Liver (tissue), 9 donors: ENCODE measurements around the gene PCDH7. TPM values are rescaled to one million over a fixed set of nuclear protein-coding genes. Genes with fewer than 3 reads are reported as not detected.
A peak's percentile ranks its signal among the peaks of the same experiment; 100 is the strongest.

ENCODE experiments used
- DNase-seq: peaks from one replicate; pipeline ENCODE4 v3.0.0-alpha.2; 2017; ENCODE audit warnings: low spot score
- H3K27ac ChIP-seq, 2 donors: one replicate each; pipeline ENCODE4 v1.7.0; 2013; ENCODE audit warnings: inconsistent platforms in 2 of 2, low read length in 2 of 2, control low read depth in 1 of 2, low read depth in 1 of 2, mild to moderate bottlenecking in 1 of 2
- H3K27me3 ChIP-seq, 4 donors: one replicate each; pipeline versions ENCODE4 v1.6.1 to v1.7.0; 2013; ENCODE audit warnings: low read length in 3 of 4, inconsistent platforms in 1 of 4, mild to moderate bottlenecking in 1 of 4, moderate library complexity in 1 of 4; ENCODE audit not compliant: control insufficient read depth in 4 of 4, insufficient read depth in 4 of 4
- H3K36me3 ChIP-seq, 4 donors: one replicate each; pipeline versions ENCODE4 v1.6.1 to v1.7.0; 2013; ENCODE audit warnings: low read length in 3 of 4, mild to moderate bottlenecking in 3 of 4, low read depth in 1 of 4, moderate library complexity in 1 of 4; ENCODE audit not compliant: control insufficient read depth in 4 of 4, insufficient read depth in 3 of 4
- H3K4me1 ChIP-seq, 4 donors: one replicate each; pipeline versions ENCODE4 v1.6.1 to v1.7.0; 2013; ENCODE audit warnings: low read length in 3 of 4, mild to moderate bottlenecking in 3 of 4, moderate library complexity in 1 of 4; ENCODE audit not compliant: control insufficient read depth in 4 of 4, insufficient read depth in 4 of 4
- H3K4me3 ChIP-seq, 3 donors: one replicate each; pipeline versions ENCODE4 v1.6.1 to v1.7.0; 2013; ENCODE audit warnings: low read length in 3 of 3, control low read depth in 1 of 3, low read depth in 1 of 3, mild to moderate bottlenecking in 1 of 3
- H3K9ac ChIP-seq, 2 donors: one replicate each; pipeline ENCODE4 v1.7.0; 2013; ENCODE audit warnings: low read length in 2 of 2, mild to moderate bottlenecking in 2 of 2, moderate library complexity in 2 of 2, control low read depth in 1 of 2, low read depth in 1 of 2
- H3K9me3 ChIP-seq, 4 donors: one replicate each; pipeline versions ENCODE4 v1.6.1 to v1.7.0; 2013; ENCODE audit warnings: low read length in 3 of 4; ENCODE audit not compliant: control insufficient read depth in 4 of 4
- EGR1 ChIP-seq, 2 donors: IDR thresholded peaks; 2 replicates each; pipeline ENCODE4 v1.6.1; 2016 to 2018; ENCODE audit warnings: antibody characterized with exemption in 2 of 2, low read depth in 2 of 2
- FOXA1 ChIP-seq: IDR thresholded peaks from 2 replicates; pipeline ENCODE4 v1.6.1; 2016; ENCODE audit warnings: antibody characterized with exemption
- FOXA2 ChIP-seq: IDR thresholded peaks from 2 replicates; pipeline ENCODE4 v1.6.1; 2016; ENCODE audit warnings: antibody characterized with exemption
- GABPA ChIP-seq, 2 donors: IDR thresholded peaks in 1 of 2; conservative IDR thresholded peaks in 1 of 2; 2 replicates each; pipeline ENCODE4 v1.6.1; 2016; ENCODE audit warnings: antibody characterized with exemption in 2 of 2, mild to moderate bottlenecking in 1 of 2, moderate library complexity in 1 of 2
- HNF4A ChIP-seq, 2 donors: conservative IDR thresholded peaks; 2 replicates each; pipeline ENCODE4 v1.6.1; 2016; ENCODE audit warnings: antibody characterized with exemption in 2 of 2, mild to moderate bottlenecking in 2 of 2
- HNF4G ChIP-seq: IDR thresholded peaks from 2 replicates; pipeline ENCODE4 v1.6.1; 2016; ENCODE audit warnings: antibody characterized with exemption
- JUND ChIP-seq, 2 donors: IDR thresholded peaks; 2 replicates each; pipeline ENCODE4 v1.6.1; 2016; ENCODE audit warnings: antibody characterized with exemption in 2 of 2
- NR2F2 ChIP-seq: IDR thresholded peaks from 2 replicates; pipeline ENCODE4 v1.6.1; 2016; ENCODE audit warnings: antibody characterized with exemption
- RAD21 ChIP-seq, 2 donors: IDR thresholded peaks; 2 replicates each; pipeline ENCODE4 v1.6.1; 2016; ENCODE audit warnings: antibody characterized with exemption in 2 of 2, mild to moderate bottlenecking in 2 of 2
- RXRA ChIP-seq, 2 donors: IDR thresholded peaks; 2 replicates each; pipeline ENCODE4 v1.6.1; 2017 to 2018; ENCODE audit warnings: antibody characterized with exemption in 2 of 2, mild to moderate bottlenecking in 1 of 2
- SP1 ChIP-seq: IDR thresholded peaks from 2 replicates; pipeline ENCODE4 v1.6.1; 2018; ENCODE audit warnings: antibody characterized with exemption, mild to moderate bottlenecking
- TAF1 ChIP-seq: conservative IDR thresholded peaks from 2 replicates; pipeline ENCODE4 v1.6.1; 2016; ENCODE audit warnings: antibody characterized with exemption, mild to moderate bottlenecking
- YY1 ChIP-seq: IDR thresholded peaks from 2 replicates; pipeline ENCODE4 v1.6.1; 2016; ENCODE audit warnings: antibody characterized with exemption, mild to moderate bottlenecking
- WGBS: extraction: QIAGEN DNeasy Blood & Tissue Kit; methylation state at CpG from one replicate; pipeline ENCODE4 v1.1.7; 2013; 5-methylcytosine and 5-hydroxymethylcytosine counted together
- polyA plus RNA-seq, 2 donors: library from polyadenylated mRNA; stranded (reverse) in 1 of 2; unstranded in 1 of 2; fragments of 200-250 nt in 1 of 2; fragments of >200 nt in 1 of 2; fragmentation: Nextera tagmentation in 1 of 2; extraction: Ambion mirVana in 1 of 2; gene quantifications; one replicate each; pipeline versions ENCODE4 v1.2.1 to v1.2.3, GENCODE V29; 2013 to 2015
- total RNA-seq, 2 donors: library from RNA; depleted of rRNA; stranded (reverse); fragments of >200 nt; gene quantifications; one replicate each; pipeline ENCODE4 v1.2.3, GENCODE V29; 2014
- TF ChIP-seq, protein P1 (sequence below): IDR thresholded peaks from 2 replicates; pipeline ENCODE4 v1.6.1; 2016; ENCODE audit warnings: antibody characterized with exemption
- TF ChIP-seq, protein P2 (sequence below): IDR thresholded peaks from 2 replicates; pipeline ENCODE4 v1.6.1; 2016; ENCODE audit warnings: antibody characterized with exemption
- TF ChIP-seq, protein P3 (sequence below): IDR thresholded peaks from 2 replicates; pipeline ENCODE4 v1.6.1; 2016; ENCODE audit warnings: antibody characterized with exemption
- TF ChIP-seq, protein P4 (sequence below): fragments of 150-350 bp; IDR thresholded peaks from 2 replicates; pipeline ENCODE4 v1.5.1; 2017; ENCODE audit warnings: improper control_type of control experiment, low read depth, low read length; ENCODE audit not compliant: missing input control
- donor health status: healthy.
- donor health status: healthy.
- donor health status: healthy.
- donor health status: healthy.
- donor health status: healthy.

Gene PCDH7, protein sequence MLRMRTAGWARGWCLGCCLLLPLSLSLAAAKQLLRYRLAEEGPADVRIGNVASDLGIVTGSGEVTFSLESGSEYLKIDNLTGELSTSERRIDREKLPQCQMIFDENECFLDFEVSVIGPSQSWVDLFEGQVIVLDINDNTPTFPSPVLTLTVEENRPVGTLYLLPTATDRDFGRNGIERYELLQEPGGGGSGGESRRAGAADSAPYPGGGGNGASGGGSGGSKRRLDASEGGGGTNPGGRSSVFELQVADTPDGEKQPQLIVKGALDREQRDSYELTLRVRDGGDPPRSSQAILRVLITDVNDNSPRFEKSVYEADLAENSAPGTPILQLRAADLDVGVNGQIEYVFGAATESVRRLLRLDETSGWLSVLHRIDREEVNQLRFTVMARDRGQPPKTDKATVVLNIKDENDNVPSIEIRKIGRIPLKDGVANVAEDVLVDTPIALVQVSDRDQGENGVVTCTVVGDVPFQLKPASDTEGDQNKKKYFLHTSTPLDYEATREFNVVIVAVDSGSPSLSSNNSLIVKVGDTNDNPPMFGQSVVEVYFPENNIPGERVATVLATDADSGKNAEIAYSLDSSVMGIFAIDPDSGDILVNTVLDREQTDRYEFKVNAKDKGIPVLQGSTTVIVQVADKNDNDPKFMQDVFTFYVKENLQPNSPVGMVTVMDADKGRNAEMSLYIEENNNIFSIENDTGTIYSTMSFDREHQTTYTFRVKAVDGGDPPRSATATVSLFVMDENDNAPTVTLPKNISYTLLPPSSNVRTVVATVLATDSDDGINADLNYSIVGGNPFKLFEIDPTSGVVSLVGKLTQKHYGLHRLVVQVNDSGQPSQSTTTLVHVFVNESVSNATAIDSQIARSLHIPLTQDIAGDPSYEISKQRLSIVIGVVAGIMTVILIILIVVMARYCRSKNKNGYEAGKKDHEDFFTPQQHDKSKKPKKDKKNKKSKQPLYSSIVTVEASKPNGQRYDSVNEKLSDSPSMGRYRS (N-terminal part only)
- total RNA-seq = 1 to 10 TPM; 1.3 to 3.0 TPM
- polyA plus RNA-seq = under 1 TPM; 0.32 to 0.61 TPM

DNA sequence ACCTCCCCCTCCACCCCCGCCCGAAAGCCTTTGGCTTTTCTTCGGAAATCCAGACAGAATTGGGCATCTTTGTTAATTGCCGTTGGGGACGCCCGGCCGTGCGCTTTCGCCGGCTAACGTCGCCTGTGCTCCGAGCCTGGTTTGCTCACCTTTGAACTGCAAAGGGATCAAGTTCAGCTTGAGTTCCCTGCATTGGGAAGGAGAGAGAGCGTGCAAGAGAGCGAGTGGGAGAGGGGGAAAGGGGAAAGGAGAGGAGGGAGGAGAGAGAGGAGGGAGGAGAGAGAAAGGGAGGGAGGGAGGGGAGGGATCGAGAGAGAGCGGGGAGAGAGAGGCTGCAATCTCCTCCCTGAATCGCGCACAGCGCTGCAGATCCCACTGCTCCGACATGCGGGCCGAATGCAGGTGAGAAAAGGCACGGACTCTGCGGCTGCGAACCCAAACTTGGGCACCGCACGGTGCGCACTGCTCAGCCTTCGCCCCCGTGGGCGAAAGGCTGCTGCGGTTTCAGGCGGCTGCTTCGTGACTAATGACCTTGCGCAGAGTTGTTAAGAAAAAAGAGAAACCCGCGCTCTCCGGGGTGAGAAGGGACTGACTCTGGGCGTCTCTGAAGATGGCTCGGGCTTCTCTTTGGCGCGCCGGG, at the start of gene PCDH7:
PCDH7 (plus strand) TSS at position 349 of the 640 bp plus-strand sequence. CDS start 1,054 bp downstream, outside the sequence.
- Histone ChIP-seq H3K27ac (peak within 1 kb of the TSS; percentile 50 to 59), H3K4me1 (peaks cover 8 to 46% (median 27%) of the 10 kb centered on the region in 4 donors), H3K4me3 (peak within 1 kb of the TSS; percentile 26 to 55 (median 51)), H3K36me3 (no peaks in the 10 kb centered on the region), H3K27me3 (peaks cover 0 to 14% (median 7%) of the 10 kb centered on the region in 4 donors), H3K9ac (no peak within 1 kb of the TSS), H3K9me3 (peaks cover 0 to 2% (median 0%) of the 10 kb centered on the region in 4 donors)
- no peak for DNase-seq
- TF ChIP-seq NR2F2 = peak; percentile 29
- TF ChIP-seq TAF1 = no peak
- 1% methylated on average over 44 of the region's 44 CpGs for WGBS

DNA sequence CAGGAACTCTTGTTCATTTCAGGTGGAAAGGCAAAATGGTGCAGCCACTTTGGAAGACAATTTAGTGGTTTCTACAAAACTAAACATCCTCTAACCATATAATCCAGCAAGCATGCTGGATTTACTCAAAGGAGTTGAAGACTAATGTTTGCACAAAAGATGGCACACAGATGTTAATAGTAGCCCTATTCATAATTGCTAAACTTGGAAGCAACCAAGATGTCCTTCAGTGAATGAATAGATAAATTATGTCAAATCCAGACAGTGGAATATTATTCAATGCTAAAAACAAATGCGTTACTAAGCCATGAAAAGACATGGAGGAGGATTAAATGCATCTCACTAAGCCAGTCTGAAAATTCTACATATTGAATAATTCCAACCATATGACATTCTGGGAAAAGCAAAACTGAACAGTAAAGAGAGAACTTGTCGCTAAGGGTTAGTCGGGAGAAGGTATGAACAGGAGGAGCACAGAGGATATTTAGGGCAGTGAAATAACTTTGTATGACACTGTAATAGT, 48.2 kb upstream of the PCDH7 start:
- 87% methylated on average over 3 of the region's 3 CpGs for WGBS
- no peak for DNase-seq
- H3K27me3 ChIP-seq = no peaks in the 10 kb centered on the region
- no peaks in the 10 kb centered on the region for H3K4me1 ChIP-seq
- no peak overlapping the region for H3K9ac ChIP-seq
- no peak overlapping the region for H3K4me3 ChIP-seq
- TF ChIP-seq JUND (IDR thresholded peaks at IDR 0.05) (no peak), RXRA (IDR thresholded peaks at IDR 0.05) (no peak), FOXA2 (no peak), GABPA (IDR thresholded peaks at IDR 0.05 in 1 of 2, conservative IDR thresholded peaks at IDR 0.05 in 1 of 2) (no peak), EGR1 (IDR thresholded peaks at IDR 0.05; ENCODE audit: low read depth in 2 of 2) (no peak), FOXA1 (no peak), HNF4G (no peak), HNF4A (conservative IDR thresholded peaks at IDR 0.05) (no peak), YY1 (no peak), SP1 (no peak), TAF1 (no peak), RAD21 (IDR thresholded peaks at IDR 0.05) (no peak), NR2F2 (no peak)
- TF ChIP-seq, protein P1, sequence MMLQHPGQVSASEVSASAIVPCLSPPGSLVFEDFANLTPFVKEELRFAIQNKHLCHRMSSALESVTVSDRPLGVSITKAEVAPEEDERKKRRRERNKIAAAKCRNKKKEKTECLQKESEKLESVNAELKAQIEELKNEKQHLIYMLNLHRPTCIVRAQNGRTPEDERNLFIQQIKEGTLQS = no peak
- TF ChIP-seq, protein P2, sequence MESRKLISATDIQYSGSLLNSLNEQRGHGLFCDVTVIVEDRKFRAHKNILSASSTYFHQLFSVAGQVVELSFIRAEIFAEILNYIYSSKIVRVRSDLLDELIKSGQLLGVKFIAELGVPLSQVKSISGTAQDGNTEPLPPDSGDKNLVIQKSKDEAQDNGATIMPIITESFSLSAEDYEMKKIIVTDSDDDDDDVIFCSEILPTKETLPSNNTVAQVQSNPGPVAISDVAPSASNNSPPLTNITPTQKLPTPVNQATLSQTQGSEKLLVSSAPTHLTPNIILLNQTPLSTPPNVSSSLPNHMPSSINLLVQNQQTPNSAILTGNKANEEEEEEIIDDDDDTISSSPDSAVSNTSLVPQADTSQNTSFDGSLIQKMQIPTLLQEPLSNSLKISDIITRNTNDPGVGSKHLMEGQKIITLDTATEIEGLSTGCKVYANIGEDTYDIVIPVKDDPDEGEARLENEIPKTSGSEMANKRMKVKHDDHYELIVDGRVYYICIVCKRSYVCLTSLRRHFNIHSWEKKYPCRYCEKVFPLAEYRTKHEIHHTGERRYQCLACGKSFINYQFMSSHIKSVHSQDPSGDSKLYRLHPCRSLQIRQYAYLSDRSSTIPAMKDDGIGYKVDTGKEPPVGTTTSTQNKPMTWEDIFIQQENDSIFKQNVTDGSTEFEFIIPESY = no peak
- TF ChIP-seq, protein P3, sequence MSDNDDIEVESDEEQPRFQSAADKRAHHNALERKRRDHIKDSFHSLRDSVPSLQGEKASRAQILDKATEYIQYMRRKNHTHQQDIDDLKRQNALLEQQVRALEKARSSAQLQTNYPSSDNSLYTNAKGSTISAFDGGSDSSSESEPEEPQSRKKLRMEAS = no peak
- TF ChIP-seq, protein P4, sequence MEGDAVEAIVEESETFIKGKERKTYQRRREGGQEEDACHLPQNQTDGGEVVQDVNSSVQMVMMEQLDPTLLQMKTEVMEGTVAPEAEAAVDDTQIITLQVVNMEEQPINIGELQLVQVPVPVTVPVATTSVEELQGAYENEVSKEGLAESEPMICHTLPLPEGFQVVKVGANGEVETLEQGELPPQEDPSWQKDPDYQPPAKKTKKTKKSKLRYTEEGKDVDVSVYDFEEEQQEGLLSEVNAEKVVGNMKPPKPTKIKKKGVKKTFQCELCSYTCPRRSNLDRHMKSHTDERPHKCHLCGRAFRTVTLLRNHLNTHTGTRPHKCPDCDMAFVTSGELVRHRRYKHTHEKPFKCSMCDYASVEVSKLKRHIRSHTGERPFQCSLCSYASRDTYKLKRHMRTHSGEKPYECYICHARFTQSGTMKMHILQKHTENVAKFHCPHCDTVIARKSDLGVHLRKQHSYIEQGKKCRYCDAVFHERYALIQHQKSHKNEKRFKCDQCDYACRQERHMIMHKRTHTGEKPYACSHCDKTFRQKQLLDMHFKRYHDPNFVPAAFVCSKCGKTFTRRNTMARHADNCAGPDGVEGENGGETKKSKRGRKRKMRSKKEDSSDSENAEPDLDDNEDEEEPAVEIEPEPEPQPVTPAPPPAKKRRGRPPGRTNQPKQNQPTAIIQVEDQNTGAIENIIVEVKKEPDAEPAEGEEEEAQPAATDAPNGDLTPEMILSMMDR = no peak
- H3K9me3 ChIP-seq = peaks cover 0 to 3% (median 0%) of the 10 kb centered on the region in 4 donors
- no peak overlapping the region for H3K27ac ChIP-seq
- no peaks in the 10 kb centered on the region for H3K36me3 ChIP-seq
